ENCODE results near the gene ZNF274.
"Not testable (repeated sequence)": the region's sequence is repeated elsewhere in the genome, so short reads cannot be mapped to it uniquely, and the experiment has no call there.

The ZNF274 gene

DNA sequence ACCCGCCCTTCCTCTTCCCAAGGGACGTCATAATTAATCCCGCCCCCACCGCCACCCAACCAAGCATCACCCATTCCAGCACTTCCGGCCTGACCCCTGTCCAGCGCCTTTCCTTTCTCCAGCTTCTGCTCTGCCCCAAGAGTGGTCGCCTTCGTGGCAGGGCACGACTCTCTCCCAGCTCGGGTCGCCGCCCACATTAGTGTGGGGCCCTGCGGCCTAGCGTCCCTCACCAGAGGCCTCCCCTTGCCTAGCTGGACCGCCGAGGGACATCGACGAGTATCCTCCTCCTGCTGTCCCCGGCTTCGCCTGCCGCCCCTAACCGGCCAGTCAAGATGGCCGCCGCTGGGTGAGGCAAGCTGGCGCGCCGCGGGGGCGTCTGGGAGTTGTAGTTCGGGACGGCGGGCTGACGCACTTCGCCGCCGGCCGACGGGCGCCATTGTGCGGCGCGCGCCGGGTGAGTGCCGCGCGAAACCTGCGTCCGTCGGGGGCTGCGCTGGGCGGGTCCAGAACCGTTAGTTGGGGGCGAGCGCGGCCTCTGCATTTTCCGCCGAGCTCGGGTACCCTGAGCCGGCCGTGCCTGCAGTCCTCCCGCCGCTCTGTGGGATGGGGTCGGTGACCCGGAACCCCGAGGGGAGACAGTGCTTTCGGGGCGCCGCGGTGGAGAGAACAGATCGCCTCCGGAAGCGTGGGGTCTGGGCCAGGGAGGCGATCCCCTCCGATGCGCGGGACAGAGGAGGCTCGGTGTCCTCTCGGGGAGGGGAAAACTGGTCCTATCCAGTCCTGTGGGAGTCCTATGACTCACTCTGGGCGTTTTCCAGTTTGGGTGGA is at the start of gene ZNF274:
Gene ZNF274, plus strand, starts transcription at position 73 of the 828 bp plus-strand sequence. CDS start 905 bp downstream, outside the sequence.
- TF ChIP-seq, protein P1, sequence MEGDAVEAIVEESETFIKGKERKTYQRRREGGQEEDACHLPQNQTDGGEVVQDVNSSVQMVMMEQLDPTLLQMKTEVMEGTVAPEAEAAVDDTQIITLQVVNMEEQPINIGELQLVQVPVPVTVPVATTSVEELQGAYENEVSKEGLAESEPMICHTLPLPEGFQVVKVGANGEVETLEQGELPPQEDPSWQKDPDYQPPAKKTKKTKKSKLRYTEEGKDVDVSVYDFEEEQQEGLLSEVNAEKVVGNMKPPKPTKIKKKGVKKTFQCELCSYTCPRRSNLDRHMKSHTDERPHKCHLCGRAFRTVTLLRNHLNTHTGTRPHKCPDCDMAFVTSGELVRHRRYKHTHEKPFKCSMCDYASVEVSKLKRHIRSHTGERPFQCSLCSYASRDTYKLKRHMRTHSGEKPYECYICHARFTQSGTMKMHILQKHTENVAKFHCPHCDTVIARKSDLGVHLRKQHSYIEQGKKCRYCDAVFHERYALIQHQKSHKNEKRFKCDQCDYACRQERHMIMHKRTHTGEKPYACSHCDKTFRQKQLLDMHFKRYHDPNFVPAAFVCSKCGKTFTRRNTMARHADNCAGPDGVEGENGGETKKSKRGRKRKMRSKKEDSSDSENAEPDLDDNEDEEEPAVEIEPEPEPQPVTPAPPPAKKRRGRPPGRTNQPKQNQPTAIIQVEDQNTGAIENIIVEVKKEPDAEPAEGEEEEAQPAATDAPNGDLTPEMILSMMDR (IDR thresholded peaks at IDR 0.05; ENCODE audit: low read depth, low read length, missing control alignments), result no peak
- H3K4me3 ChIP-seq (ENCODE audit: low read depth, low read length), result peak within 1 kb of the TSS; percentile 88
- peak; percentile 75 for DNase-seq (ENCODE audit: low read depth)

DNA sequence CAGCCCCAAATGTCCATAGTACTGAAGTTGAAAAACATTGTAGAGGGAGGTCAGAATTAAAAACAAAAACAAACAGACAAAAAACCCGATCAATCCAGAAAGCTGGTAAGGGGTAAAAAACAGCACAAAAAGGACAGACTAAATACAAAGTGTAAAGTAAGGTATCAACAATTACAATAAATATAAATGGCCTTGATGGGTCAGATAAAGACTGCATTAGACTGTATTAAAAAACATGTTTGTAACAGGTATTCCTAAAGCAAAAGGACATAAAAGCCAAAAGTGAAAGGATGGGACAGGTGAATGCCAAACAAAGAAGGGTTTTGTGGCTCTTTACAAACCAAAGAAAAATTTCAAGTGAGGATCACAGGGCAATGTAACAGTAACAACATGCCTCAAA is 48.6 kb upstream of the ZNF274 start:
- TF ChIP-seq, protein P1 (IDR thresholded peaks at IDR 0.05; ENCODE audit: low read depth, low read length, missing control alignments), result no peak
- H3K4me3 ChIP-seq (ENCODE audit: low read depth, low read length), result no peak overlapping the region
- DNase-seq (ENCODE audit: low read depth), result no peak

DNA sequence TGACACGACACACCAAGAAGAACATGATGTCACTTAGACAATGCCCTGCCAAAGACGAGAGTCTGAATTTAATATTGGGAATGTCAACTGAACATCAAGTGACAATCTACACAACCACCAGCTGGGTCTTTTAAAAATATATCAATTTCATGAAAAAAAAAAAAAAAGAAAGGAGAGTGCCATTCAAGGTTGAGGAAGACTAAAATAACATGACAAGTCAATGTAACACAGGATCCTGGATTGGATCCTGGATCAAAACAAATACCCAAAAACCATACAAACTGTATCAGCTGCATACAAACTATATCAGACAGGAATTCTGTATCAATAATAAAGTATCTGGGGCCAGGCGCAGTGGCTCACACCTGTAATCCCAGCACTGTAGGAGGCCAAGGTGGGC is 37.0 kb upstream of the ZNF274 start:
- H3K4me3 ChIP-seq (ENCODE audit: low read depth, low read length), result no peak overlapping the region
- TF ChIP-seq, protein P1 (IDR thresholded peaks at IDR 0.05; ENCODE audit: low read depth, low read length, missing control alignments), result no peak
- no peak for DNase-seq (ENCODE audit: low read depth)

DNA sequence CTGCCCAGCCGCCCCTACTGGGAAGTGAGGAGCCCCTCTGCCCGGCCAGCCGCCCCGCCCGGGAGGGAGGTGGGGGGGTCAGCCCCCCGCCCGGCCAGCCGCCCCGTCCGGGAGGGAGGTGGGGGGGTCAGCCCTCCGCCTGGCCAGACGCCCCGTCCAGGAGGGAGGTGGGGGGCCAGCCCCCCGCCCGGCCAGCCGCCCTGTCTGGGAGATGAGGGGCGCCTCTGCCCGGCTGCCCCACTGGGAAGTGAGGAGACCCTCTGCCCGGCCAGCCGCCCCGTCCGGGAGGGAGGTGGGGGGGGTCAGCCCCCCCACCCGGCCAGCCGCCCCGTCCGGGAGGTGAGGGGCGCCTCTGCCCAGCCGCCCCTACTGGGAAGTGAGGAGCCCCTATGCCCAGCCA is 35.4 kb upstream of the ZNF274 start:
- not testable (repeated sequence) for H3K4me3 ChIP-seq (ENCODE audit: low read depth, low read length); DNase-seq (ENCODE audit: low read depth)

DNA sequence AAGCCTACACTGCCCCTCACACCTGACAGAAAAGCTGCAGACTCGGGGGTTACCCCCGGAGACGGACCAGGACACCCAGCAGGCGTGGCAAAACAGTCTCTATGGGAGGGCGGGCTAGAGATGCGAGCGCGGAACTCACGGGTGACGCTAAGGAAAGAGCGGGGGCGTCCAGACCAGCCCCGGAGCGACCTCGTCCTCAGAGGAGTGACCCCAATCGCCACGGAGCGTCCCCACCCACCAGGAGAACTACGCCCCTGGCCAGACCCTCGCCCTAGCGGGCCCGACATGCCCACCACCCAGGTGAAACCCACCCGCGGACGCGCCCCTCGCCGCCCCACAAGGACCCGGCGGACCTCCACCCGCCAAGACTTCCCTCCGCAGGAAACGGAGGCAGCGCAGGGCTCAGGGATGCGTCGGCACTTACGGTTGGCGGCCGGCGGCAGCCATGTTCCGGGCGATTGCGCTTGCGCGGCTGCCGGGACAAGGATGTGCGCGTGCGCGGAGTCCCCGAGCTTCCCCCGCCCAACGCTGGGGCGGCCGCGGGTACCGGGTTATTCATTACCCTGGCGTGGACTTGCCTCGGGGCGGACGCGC is 32.4 kb upstream of the ZNF274 start, which contains the start of gene ZNF329:
Gene ZNF329, minus strand, starts transcription at position 462 of the 594 bp plus-strand sequence. CDS start 21,286 bp downstream, outside the sequence.
- peak within 1 kb of the TSS; percentile 60 for H3K4me3 ChIP-seq (ENCODE audit: low read depth, low read length)
- peak; percentile 53 for DNase-seq (ENCODE audit: low read depth)
- TF ChIP-seq, protein P1 (IDR thresholded peaks at IDR 0.05; ENCODE audit: low read depth, low read length, missing control alignments), result no peak

DNA sequence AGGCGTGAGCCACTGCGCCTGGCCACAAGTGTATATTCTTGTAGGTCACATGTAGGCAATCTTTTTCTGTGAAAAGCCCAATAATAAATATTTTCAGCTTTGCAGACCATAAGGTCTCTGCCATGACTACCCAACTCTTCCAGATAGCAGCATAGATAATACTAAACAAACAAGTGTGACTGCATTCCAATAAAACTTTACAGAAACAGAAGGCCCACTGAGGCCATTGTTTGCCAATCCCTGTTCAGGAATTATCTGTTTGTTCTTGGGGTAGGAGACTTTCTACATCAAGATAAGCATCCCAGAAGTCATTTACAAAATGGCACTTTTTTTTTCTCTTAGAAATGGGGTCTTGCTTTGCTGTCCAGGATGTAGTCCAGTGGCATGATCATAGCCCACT is 29.5 kb upstream of the ZNF274 start:
- H3K4me3 ChIP-seq (ENCODE audit: low read depth, low read length), result no peak overlapping the region
- DNase-seq (ENCODE audit: low read depth), result no peak
- TF ChIP-seq, protein P1 (IDR thresholded peaks at IDR 0.05; ENCODE audit: low read depth, low read length, missing control alignments), result no peak

DNA sequence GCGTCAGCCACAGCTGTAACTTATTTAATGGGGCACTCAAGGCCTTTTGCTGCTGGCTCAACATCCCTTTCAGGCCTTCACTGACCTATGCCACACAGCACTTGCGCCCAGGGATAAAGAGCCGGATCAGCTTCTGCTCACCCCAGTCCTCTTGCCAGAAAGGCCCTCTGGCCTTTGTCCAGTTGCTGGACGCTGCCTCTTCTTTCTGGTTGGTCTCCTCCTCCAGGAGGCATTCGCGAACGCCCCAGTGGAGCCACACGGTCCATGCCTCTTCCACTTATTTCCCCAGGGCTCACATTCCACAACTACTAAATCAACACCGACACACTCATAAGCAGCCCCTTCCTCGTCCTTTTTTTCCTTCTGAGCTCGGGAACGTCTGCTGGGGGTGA is 28.6 kb upstream of the ZNF274 start:
- TF ChIP-seq, protein P1 (IDR thresholded peaks at IDR 0.05; ENCODE audit: low read depth, low read length, missing control alignments), result no peak
- H3K4me3 ChIP-seq (ENCODE audit: low read depth, low read length), result peak overlapping the region; percentile 67
- no peak for DNase-seq (ENCODE audit: low read depth)

Data from GM12864 (cell line).